GM18519 (cell line): ENCODE results near the gene GNAO1.

Source experiments
- ATAC-seq: cut with Tn5 transposase; IDR thresholded peaks from one replicate; pipeline ENCODE4 v1.9.1; 2021; ENCODE audit warnings: mild to moderate bottlenecking, moderate library complexity; ENCODE audit not compliant: unreplicated experiment, low FRiP score

The GNAO1 gene

DNA sequence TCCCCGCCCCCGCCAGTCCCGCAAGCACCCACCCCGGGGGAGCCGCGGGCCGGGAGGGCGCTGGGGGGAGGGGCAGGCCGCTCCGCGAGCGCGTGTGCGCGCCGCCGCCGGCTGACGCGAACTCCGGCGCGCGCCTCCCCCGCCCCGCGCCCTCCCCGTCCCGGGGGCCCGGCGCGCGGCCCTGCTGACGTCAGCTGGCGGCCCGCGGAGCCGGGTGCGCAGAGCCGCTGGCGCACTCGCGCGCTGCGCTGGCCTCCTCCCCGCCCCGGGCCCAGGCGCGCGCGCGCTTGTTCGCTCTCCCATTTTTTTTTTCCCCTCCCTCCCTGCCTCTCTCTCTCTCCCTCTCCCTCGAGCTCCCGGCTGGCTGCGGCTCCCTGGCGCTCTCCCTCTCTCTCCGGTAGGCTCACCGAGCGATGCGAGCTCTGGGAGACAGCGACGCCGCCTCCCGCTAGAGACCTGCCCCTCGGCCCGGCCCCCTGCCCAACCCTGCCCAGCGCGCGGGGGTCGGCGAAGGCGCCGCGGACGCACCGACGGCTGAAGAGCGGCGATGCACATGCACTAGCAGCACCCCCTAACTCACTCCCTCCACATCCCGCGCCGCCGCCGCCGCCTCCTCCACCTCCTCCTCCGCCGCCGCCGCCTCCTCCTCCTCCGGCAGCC lies at the start of gene GNAO1:
TSS of gene GNAO1 (plus strand) at position 334 of the 660 bp plus-strand sequence. CDS start 747 bp downstream, outside the sequence.
- no peak for ATAC-seq

DNA sequence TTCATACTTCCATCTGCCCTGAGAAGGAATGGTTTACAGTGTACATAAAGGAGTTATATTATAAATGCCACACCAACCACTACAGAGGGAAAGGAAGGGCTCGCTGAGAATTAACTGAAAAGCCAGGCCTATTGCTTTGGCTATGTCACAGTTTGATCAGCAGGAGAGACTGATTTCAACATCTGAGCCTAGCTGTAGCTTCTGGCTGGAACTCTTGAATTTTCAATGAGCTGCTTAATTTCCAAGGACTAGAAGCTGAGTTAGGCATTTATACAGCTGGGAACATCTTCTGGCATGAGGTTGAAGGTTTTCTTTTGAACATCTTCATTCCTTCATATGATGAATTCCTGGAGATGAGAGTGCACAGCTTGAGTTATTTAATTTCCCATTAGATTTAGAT lies 47.6 kb upstream of the GNAO1 start:
- no peak for ATAC-seq

DNA sequence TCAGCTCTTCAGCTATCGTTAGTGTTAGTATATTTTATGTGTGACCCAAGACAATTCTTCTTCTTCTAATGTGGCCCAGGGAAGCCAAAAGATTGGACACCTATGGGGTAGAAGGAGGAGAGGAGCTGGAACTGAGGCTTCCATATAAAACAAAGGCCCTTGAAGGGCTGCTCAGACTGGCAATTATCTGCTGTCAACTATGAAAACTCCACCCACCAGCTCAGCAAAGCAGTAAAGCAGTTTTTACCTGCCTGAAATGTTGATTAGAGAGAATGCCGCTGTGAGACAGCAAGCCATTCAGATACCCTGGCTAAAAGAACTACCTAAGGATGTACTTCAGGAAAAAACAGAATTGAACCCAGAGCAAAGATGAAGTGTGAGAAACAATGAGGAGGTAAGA lies 45.9 kb upstream of the GNAO1 start:
- ATAC-seq, result no peak

DNA sequence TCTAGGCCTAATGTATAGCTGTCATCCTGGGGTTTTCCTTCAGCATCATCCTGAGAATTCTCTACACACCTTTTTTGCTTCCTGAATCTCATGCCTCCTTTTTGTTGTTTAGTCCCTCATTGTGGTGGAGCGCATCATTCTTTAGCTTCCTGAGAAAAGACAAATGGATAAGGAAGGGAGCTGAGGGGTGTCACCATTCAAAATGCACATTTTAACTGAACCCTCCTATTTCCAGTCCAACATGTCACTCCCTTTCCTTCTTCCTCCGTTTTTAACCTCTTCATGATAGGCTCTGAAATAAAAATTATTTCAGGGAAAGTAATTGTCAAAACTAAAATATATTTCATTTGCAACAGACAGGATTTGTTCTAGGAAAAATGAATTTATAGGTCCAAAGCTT lies 39.7 kb upstream of the GNAO1 start:
- ATAC-seq, result no peak

DNA sequence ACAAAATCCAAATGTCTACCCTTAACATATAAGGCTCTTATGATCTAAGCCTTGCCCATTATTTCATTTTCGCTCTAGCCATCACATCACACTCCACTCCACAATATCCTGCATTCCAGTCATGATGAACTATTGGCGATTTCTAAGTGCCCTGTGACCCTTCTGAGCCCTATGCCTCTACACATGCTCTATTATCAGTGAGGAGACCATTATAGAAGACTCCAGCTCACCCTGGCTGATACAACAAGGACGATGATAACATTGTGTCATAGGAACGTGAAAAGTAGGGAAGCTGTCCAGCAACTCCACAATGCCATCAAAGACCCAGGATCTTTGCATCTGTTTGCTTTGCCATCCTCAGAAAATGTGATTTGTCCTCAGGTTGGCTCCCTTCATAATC lies 29.6 kb upstream of the GNAO1 start:
- no peak for ATAC-seq

DNA sequence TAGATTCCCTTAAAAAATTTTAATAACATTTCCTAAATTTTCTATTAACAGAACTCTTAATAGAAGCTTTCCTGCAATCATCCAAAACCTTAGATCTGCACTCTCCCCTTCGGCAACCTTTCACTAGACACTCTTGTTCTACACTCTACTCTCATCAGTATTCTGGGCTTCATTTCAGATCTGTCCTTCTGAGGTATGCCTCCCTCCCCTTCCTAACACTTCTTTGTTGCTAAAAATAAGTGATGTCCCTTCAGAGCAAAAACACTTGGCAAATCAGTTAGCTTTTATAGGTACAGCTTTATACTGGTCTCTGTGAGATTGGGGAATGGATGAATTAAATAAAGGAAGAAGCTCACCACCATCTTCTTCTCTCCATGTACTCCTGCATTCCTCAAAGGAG lies 28.2 kb upstream of the GNAO1 start:
- no peak for ATAC-seq

DNA sequence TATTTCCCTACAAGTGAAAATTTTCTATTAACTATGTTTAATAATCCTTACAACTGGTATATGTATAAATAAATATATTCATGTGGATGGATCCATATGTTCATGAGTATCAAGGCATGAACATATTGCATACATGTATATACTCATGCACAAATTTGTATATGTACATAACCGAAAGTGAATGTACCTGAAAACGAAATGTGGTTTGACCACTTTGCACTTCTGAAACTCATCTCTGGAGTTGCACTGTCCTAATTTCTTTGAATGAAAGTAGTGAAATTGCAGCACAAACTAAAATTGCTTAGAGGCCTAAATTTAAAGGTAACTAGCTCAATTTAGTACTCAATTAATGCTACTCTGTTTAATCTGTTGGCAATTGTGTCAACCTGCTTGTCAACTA lies 27.4 kb upstream of the GNAO1 start:
- peak; percentile 97 for ATAC-seq

DNA sequence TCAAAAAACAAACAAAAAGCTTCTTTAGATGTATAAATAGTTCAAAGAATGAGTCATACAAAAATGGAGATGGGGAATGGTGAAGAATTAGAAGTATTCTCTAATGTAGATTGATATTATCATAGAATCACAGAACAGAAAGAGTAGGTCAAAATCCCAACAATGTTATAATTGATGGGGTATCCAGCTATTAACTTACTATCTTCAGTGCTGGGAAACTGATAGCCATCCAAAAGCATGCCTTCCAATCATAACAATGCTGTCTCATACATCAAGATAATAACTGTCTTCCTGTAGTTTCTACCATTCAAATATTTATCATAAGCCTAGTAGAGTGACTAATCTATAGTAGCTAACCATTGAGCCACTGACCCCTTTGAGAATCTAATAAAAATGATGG lies 26.7 kb upstream of the GNAO1 start:
- no peak for ATAC-seq

DNA sequence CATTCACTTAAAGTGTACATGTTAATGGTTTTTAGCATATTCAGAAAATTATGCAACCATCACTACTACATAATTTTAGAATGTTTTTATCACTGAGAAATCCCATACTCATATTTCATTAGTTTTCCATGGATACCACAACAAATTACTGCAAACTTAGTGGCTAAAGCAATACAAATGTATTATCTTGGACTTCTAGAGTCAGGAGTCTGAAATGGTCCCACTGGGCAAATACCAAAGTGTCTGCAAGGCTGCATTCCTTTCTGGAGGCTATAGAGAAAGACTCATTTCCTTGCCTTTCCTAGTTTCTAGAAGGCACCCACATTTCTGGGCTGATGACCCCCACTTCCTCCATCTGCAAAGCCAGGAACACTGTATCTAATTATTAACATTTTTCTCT lies 16.9 kb upstream of the GNAO1 start:
- no peak for ATAC-seq

DNA sequence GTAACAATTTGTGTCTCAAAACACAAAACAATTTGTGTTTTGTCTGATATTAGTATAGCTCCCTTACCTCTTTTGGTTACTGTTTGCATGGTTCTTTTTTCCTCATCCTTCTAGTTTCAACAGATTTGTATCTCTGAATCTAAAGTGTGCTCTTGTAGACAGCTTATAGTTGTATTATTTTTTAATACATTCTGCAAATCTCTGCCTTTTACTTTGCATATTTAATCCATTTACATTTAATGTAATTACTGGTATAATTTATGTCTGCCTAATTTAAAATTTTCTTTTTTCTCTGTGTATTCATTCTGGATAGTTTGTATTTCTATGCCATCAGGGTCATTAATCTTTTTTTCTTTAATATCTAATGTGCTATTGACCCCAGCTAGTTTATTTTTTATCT lies 9.9 kb upstream of the GNAO1 start:
- ATAC-seq, result no peak

DNA sequence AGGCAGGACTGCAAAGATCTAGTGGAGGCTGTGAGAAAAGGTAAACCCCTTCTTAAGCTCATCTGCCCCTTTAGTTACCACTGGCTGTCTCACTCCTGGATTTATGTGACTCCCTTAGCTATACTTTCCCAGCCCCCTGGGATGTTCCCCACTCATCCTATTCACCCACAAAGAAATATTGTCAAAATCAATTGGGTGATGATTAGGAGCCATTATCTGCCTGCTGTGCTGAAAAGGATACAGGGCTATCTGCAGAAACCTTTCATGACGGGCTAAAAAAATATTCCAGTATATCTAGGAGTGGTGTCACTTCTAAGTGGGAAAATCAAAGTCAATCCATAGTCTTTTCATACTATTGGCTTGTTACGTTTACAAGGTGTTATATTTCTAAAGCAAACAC lies 8.0 kb upstream of the GNAO1 start:
- no peak for ATAC-seq

DNA sequence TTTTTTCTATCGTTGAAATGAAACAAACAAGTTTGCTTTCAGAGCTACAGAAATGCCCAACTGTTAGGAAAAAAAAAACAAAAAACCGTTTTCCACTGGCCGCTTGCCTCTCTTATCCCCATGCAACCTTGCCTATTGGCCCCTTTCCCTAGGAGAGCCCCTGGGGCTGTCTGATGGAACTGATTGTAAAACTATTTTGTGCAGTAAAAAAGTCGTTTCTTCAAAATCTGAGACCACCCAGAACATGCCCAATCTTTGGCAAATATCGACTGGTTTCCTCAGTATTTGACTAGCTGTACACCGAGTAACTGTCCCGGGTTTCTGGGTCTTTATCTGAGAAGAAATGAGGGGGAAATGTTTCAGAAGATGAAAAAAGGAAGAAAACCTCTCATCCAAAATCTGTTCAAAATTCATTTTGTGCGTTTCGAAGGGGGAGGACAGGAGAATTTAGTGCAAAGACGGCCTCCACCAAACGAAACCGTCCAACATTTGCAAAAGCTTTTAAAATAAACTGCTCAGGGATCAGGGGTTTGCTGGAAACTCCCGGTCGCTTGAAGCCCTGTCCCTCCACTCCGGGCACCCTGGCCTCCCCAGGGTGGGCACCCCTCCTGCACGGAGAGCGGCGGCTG lies 1.1 kb upstream of the GNAO1 start:
- no peak for ATAC-seq

DNA sequence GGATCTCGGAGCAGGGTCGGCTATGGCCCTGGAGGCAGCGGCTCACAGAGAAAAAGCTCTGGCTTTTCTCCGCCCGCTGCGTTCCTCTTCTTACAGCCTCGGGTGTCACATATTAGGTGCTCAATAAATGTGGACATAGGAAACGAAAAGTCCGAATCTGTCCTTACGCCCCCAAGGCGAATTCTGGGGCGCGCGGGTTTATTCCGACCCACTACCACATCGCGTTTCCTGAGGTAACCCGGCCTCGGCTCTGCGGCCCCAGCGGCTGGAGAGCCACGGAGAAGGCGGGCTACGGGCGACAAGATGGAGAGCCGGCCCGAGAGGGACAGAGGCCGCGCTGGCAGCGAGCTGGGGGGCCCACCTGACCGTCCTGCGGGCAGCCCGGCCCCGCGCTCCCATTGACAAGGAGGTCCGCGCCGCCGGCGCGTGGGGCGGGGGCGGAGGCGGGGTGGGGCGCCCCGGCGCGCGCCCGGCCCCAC lies 573 bp upstream of the GNAO1 start:
- no peak for ATAC-seq

DNA sequence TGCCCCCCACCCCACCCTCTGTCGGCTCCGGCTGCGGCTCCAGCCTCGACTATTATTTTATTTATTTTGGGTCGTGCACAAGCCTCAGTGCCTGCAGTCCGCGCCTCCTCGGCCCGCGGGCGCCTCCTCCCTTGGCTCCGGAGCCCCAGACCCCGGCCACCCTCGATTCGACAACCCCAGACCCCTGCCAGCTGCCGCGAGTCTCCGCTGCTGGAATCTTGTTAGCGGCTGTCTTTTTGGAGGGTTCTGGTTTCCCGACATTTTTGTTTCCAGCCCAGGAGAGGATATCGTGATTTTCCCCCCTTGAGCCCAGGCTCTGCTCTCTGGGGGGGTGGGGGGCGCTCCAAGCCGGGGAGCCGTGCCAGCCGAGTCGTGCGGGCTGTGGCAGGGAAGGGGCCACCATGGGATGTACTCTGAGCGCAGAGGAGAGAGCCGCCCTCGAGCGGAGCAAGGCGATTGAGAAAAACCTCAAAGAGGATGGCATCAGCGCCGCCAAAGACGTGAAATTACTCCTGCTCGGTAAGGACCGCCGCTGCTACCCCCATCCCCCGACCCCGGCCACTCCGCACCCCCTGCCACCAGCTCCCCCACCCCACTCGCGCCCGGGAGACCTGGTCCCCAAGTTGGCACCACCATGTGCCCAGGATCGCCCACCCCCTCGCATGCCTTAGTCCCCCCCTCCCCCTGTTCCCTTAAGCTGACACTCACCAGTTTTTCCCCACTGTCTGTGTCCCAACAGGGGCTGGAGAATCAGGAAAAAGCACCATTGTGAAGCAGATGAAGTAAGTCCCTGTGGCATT lies 746 bp downstream of the GNAO1 start:
- ATAC-seq, result no peak

DNA sequence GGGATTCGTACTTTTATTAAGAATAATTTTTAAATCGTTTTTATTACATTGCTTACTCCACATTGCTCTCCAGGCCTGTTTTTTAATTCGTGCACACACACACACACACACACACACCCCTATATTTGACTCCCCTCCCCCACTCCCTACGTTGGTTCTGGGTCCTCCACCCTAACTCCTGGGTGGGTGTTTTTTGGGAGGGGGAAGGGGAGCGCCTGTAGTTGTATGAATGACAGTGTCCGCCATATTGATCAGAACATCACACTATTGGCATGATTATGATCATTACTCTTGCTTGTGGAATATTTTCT lies 1.3 kb downstream of the GNAO1 start:
- no peak for ATAC-seq

DNA sequence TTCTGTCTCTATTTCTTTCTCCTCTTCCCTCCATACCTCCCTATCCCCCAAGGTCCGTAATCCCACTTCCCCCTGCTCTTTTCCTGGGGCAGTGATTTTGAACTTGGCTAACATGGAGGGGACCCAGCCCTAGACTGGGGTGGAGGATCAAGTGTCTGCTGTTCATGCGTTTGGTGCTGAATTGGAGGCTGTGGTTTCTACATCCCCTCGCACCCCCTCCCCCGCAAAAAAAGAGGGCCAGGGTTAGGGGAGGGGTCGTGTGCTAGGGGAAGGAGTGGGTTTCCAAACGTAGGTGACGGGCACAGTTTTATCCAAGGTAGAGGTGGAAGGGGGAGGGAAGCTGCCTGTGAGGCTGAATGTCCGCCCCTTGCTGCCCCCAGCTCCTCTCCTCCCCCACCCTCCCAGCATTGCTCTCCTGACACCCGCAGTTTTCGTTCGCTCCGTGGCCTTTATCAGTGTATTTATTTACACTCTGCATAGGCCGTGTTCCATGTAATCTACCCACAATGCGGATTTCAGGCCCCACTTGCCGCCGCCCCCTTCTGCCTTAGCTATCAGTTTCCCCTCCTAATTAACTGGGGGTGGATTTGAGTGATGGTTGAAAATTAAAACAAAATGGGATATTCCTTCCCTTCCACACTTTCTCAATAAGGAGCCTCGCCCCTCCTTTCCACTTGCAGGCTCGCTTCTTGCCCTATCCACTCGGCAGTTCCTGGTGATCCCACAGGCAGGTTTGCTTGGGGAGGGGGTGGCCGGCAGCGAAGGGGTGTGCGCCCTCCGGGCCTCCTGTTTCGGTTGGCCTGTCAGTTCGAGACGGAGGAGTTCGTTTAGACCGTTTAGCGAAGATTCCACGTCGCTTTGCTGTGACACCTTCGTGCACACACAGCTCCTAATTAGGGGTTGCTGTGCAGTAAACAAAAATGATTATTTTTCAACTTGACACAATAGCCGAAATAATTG lies 2.0 kb downstream of the GNAO1 start:
- no peak for ATAC-seq

DNA sequence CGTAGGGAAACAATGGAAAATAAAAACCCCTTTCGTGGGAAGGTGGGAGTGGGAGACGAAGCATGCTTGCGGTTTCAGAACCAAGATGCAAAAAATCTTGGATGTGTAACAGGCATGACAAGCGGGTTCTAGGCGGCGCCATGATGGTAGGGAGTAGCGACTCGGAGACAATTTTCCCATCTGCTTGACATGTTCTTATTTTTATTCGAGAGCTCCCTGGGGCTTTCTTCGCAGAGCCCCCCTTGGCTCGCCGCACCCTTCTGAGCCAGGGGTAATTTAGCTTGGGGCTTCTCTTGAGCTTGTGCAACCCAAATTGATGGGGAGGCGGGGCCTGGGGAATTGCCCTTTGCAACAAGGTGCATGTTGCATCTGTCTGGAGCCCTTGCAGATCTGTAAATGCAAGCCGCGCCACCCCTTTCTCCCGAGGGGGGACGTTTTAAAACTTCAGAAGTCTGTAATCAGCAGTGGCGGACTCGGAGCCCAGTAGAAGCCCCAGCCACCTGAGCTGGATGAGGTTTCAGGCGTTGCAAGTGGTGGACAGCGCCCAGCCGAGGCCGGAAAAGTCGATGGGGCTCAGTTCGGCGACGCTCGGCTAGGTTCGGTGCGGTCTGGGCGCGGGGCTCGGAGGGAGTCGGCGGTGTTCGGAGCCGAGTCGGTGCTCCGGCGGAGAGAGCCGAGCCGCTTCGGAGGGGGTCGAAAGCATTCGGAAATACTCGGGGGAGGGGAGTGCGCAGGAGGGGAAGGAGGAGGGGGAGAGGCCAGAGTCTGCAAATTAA lies 2.9 kb downstream of the GNAO1 start:
- no peak for ATAC-seq

DNA sequence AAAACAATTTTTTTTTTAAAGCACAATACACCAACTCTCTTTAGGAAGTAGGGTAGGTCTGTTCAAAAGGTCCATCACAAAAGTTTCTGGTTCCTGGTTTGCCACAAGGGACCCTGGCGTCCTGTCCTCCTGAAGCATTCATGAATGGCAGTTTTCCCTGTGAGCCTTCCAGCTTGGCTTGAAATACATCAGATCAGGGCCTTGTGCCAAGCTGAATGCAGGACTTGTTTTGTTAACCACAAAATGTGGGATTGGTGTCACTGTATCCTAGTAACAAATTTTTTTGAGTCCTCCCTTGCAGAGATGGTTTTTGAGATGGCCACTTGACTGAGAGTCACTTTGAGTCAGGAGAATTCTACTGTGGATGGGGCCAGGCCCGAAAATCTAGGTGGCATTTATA lies 3.9 kb downstream of the GNAO1 start:
- ATAC-seq, result no peak

DNA sequence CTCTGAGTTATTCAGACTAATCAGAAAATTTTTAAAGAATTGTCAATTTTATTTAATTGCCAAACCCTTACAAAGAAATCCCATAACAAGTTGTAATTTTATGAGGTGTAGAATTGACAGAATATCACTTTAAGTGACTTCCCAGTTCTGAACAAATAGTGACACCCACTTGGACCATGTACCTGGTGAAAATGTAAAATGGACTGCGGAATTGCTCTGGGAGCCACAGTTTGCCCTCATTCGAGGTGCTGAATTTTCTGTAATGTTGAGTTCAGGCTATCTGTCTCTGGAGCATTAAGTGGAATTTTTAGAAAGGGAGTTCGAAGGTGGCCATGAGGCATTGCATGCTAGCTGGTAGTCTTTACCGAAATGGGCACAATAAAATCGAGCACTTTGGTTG lies 5.1 kb downstream of the GNAO1 start:
- no peak for ATAC-seq
